H1 (cell line): ENCODE data around the gene BEST2. TPM values are rescaled to one million over a fixed set of nuclear protein-coding genes. Genes with fewer than 3 reads are reported as not detected.

Experiments
- BACH1 ChIP-seq: IDR thresholded peaks from 2 replicates; pipeline ENCODE4 v1.6.1; 2012; ENCODE audit warnings: low read length, improper control_type of control experiment
- CEBPB ChIP-seq: IDR thresholded peaks from 2 replicates; pipeline ENCODE4 v1.6.1; 2012; ENCODE audit warnings: low read depth, low read length
- KDM5A ChIP-seq: fragments of 200-600 bp; IDR thresholded peaks from 2 replicates; pipeline ENCODE4 v1.7.1; 2012; ENCODE audit warnings: mild to moderate bottlenecking, low read length, inconsistent platforms, mixed read lengths
- SP4 ChIP-seq: IDR thresholded peaks from 2 replicates; pipeline ENCODE4 v1.6.1; 2012; ENCODE audit warnings: low read length, inconsistent platforms
- SUZ12 ChIP-seq: fragments of 200-600 bp; sonication (generic); IDR thresholded peaks from 2 replicates; pipeline ENCODE4 v1.6.1; 2012; ENCODE audit warnings: mild to moderate bottlenecking, inconsistent platforms, low read length, moderate library complexity, mixed read lengths
- TEAD4 ChIP-seq: IDR thresholded peaks from 2 replicates; pipeline ENCODE4 v1.6.1; 2012; ENCODE audit warnings: low read depth, low read length, inconsistent platforms, mixed read lengths
- polyA plus RNA-seq, 7 experiments: library from polyadenylated mRNA; depleted of rRNA in 3 of 7; stranded (reverse) in 5 of 7; unstranded in 2 of 7; fragments of >200 nt in 5 of 7; fragments of 200-250 nt in 2 of 7; gene quantifications; 1 replicate in 5 of 7; 2 replicates in 1 of 7; 4 replicates in 1 of 7; pipeline versions ENCODE4 v1.2.1 to v1.2.3, GENCODE V29; 2011 to 2013; ENCODE audit warnings: missing spikeins in 2 of 7, mixed read lengths in 2 of 7
- total RNA-seq: library from RNA; stranded (reverse); fragmentation: NEBNext Ultra II Directional; extraction: Animal tissue kit (Norgen Biotek cat#: 25700); gene quantifications from 2 replicates; pipeline ENCODE4 v1.2.1, GENCODE V29; 2021
- TF ChIP-seq, protein P1 (sequence below): fragments of 300-600 bp; sonication (generic); IDR thresholded peaks from 2 replicates; pipeline ENCODE4 v1.7.1; 2012; ENCODE audit warnings: low read length, moderate library complexity, mild to moderate bottlenecking, inconsistent platforms; ENCODE audit not compliant: insufficient replicate concordance

BEST2 gene
- total and polyA plus RNA-seq, 2 of the 8 experiments (the other 6 are each of a cell fraction or from before 2014, with no cell fraction given), result 4.6 to 7.3 TPM

GRCh38 chr19:12727745-12728433 is 23.7 kb upstream of the BEST2 start (continued):
- TF ChIP-seq KDM5A, result no peak
- no peak for TF ChIP-seq BACH1
- TF ChIP-seq CEBPB, result no peak
- no peak for TF ChIP-seq TEAD4
- no peak for TF ChIP-seq SP4
- TF ChIP-seq SUZ12, result no peak
- TF ChIP-seq, protein P1, sequence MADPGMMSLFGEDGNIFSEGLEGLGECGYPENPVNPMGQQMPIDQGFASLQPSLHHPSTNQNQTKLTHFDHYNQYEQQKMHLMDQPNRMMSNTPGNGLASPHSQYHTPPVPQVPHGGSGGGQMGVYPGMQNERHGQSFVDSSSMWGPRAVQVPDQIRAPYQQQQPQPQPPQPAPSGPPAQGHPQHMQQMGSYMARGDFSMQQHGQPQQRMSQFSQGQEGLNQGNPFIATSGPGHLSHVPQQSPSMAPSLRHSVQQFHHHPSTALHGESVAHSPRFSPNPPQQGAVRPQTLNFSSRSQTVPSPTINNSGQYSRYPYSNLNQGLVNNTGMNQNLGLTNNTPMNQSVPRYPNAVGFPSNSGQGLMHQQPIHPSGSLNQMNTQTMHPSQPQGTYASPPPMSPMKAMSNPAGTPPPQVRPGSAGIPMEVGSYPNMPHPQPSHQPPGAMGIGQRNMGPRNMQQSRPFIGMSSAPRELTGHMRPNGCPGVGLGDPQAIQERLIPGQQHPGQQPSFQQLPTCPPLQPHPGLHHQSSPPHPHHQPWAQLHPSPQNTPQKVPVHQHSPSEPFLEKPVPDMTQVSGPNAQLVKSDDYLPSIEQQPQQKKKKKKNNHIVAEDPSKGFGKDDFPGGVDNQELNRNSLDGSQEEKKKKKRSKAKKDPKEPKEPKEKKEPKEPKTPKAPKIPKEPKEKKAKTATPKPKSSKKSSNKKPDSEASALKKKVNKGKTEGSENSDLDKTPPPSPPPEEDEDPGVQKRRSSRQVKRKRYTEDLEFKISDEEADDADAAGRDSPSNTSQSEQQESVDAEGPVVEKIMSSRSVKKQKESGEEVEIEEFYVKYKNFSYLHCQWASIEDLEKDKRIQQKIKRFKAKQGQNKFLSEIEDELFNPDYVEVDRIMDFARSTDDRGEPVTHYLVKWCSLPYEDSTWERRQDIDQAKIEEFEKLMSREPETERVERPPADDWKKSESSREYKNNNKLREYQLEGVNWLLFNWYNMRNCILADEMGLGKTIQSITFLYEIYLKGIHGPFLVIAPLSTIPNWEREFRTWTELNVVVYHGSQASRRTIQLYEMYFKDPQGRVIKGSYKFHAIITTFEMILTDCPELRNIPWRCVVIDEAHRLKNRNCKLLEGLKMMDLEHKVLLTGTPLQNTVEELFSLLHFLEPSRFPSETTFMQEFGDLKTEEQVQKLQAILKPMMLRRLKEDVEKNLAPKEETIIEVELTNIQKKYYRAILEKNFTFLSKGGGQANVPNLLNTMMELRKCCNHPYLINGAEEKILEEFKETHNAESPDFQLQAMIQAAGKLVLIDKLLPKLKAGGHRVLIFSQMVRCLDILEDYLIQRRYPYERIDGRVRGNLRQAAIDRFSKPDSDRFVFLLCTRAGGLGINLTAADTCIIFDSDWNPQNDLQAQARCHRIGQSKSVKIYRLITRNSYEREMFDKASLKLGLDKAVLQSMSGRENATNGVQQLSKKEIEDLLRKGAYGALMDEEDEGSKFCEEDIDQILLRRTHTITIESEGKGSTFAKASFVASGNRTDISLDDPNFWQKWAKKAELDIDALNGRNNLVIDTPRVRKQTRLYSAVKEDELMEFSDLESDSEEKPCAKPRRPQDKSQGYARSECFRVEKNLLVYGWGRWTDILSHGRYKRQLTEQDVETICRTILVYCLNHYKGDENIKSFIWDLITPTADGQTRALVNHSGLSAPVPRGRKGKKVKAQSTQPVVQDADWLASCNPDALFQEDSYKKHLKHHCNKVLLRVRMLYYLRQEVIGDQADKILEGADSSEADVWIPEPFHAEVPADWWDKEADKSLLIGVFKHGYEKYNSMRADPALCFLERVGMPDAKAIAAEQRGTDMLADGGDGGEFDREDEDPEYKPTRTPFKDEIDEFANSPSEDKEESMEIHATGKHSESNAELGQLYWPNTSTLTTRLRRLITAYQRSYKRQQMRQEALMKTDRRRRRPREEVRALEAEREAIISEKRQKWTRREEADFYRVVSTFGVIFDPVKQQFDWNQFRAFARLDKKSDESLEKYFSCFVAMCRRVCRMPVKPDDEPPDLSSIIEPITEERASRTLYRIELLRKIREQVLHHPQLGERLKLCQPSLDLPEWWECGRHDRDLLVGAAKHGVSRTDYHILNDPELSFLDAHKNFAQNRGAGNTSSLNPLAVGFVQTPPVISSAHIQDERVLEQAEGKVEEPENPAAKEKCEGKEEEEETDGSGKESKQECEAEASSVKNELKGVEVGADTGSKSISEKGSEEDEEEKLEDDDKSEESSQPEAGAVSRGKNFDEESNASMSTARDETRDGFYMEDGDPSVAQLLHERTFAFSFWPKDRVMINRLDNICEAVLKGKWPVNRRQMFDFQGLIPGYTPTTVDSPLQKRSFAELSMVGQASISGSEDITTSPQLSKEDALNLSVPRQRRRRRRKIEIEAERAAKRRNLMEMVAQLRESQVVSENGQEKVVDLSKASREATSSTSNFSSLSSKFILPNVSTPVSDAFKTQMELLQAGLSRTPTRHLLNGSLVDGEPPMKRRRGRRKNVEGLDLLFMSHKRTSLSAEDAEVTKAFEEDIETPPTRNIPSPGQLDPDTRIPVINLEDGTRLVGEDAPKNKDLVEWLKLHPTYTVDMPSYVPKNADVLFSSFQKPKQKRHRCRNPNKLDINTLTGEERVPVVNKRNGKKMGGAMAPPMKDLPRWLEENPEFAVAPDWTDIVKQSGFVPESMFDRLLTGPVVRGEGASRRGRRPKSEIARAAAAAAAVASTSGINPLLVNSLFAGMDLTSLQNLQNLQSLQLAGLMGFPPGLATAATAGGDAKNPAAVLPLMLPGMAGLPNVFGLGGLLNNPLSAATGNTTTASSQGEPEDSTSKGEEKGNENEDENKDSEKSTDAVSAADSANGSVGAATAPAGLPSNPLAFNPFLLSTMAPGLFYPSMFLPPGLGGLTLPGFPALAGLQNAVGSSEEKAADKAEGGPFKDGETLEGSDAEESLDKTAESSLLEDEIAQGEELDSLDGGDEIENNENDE, result no peak
